Natural killer cell (primary cell): Measurements from ENCODE around the gene G6PD. TPM values are rescaled to one million over a fixed set of nuclear protein-coding genes. Genes with fewer than 3 reads are reported as not detected.

Source experiments
- ATAC-seq, 3 donors: fragments of 150-1000 bp in 2 of 3; fragments of 200-7000 bp in 1 of 3; cut with Tn5 transposase; 1 replicate in 1 of 3; 2 replicates in 2 of 3; pipeline ENCODE4 v1.10.0; 2021; ENCODE audit warnings: mild to moderate bottlenecking in 2 of 3, moderate library complexity in 2 of 3
- DNase-seq, 2 donors: peaks; one replicate each; pipeline versions ENCODE4 v3.0.0 to v3.0.0-alpha.2; 2013 to 2021; ENCODE audit warnings: mixed read lengths in 1 of 2
- H3K27ac ChIP-seq: one replicate; pipeline ENCODE4 v1.5.1; 2013; ENCODE audit warnings: mild to moderate bottlenecking, low read length
- H3K27me3 ChIP-seq: one replicate; pipeline ENCODE4 v1.6.1; 2013; ENCODE audit warnings: low read length; ENCODE audit not compliant: control insufficient read depth, insufficient read depth
- H3K36me3 ChIP-seq: one replicate; pipeline ENCODE4 v1.6.1; 2013; ENCODE audit warnings: low read length; ENCODE audit not compliant: control insufficient read depth, insufficient read depth
- H3K4me1 ChIP-seq: one replicate; pipeline ENCODE4 v1.6.1; 2013; ENCODE audit warnings: low read length; ENCODE audit not compliant: control insufficient read depth, insufficient read depth
- H3K4me3 ChIP-seq: one replicate; pipeline ENCODE4 v1.5.1; 2013; ENCODE audit warnings: low read length
- H3K9me3 ChIP-seq: one replicate; pipeline ENCODE4 v1.6.1; 2013; ENCODE audit warnings: low read length; ENCODE audit not compliant: control insufficient read depth, insufficient read depth
- H3K27ac Mint-ChIP-seq, 2 donors: one replicate each; pipeline ENCODE4 v1.8.0; 2022; ENCODE audit warnings: mild to moderate bottlenecking in 2 of 2, mixed read lengths in 2 of 2, moderate library complexity in 1 of 2
- H3K27me3 Mint-ChIP-seq, 2 donors: one replicate each; pipeline ENCODE4 v1.8.0; 2022; ENCODE audit warnings: low read depth in 2 of 2, mixed read lengths in 2 of 2
- H3K36me3 Mint-ChIP-seq: one replicate; pipeline ENCODE4 v1.8.0; 2022; ENCODE audit warnings: mixed read lengths
- H3K4me1 Mint-ChIP-seq, 2 donors: one replicate each; pipeline ENCODE4 v1.8.0; 2022; ENCODE audit warnings: mixed read lengths in 2 of 2
- H3K4me3 Mint-ChIP-seq: one replicate; pipeline ENCODE4 v1.8.0; 2022; ENCODE audit warnings: mild to moderate bottlenecking, moderate library complexity, mixed read lengths
- H3K9me3 Mint-ChIP-seq, 2 donors: one replicate each; pipeline ENCODE4 v1.8.0; 2022; ENCODE audit warnings: mixed read lengths in 2 of 2
- WGBS: methylation state at CpG from one replicate; pipeline ENCODE4 v1.1.7; 2013; ENCODE audit warnings: missing lambda C conversion rate; ENCODE audit not compliant: insufficient coverage; 5-methylcytosine and 5-hydroxymethylcytosine counted together
- intact Hi-C: fragments of 100-400 bp; cut with micrococcal nuclease; formaldehyde crosslinking; loops from one replicate; pipeline ENCODE4 v1.14.2; 2022
- total RNA-seq, 4 donors: library from RNA; stranded (reverse); fragments of 120-200 nt in 1 of 4; gene quantifications; one replicate each; pipeline versions ENCODE4 v1.2.3 to v1.2.4, GENCODE V29; 2013 to 2022
- TF ChIP-seq, protein P1 (sequence below): fragments of 200-600 bp; IDR thresholded peaks from one replicate; pipeline ENCODE4 v1.8.0; 2022; ENCODE audit warnings: antibody characterized with exemption

Gene G6PD
- total RNA-seq, 3 donors from 2014 or later (not counting 1 experiment from before 2014, with no cell fraction given): 184 to 220 (median 197) TPM

- no peak for DNase-seq
- Mint-ChIP-seq H3K27me3 (no peaks in the 10 kb centered on the region), H3K4me3 (no peak overlapping the region), H3K36me3 (no peaks in the 10 kb centered on the region), H3K27ac (peak overlapping the region in 1 of 2 donors; percentile 23), H3K9me3 (no peaks in the 10 kb centered on the region), H3K4me1 (peaks cover 15 to 20% of the 10 kb centered on the region in 2 donors)
- Histone ChIP-seq H3K27me3 (no peaks in the 10 kb centered on the region), H3K27ac (no peak overlapping the region), H3K36me3 (peaks cover 36% of the 10 kb centered on the region), H3K4me1 (peaks cover 39% of the 10 kb centered on the region), H3K9me3 (no peaks in the 10 kb centered on the region), H3K4me3 (no peak overlapping the region)
- WGBS: 93% methylated on average over 8 of the region's 9 CpGs
- intact Hi-C loops: no loop called here
- no peak for ATAC-seq
- TF ChIP-seq, protein P1, sequence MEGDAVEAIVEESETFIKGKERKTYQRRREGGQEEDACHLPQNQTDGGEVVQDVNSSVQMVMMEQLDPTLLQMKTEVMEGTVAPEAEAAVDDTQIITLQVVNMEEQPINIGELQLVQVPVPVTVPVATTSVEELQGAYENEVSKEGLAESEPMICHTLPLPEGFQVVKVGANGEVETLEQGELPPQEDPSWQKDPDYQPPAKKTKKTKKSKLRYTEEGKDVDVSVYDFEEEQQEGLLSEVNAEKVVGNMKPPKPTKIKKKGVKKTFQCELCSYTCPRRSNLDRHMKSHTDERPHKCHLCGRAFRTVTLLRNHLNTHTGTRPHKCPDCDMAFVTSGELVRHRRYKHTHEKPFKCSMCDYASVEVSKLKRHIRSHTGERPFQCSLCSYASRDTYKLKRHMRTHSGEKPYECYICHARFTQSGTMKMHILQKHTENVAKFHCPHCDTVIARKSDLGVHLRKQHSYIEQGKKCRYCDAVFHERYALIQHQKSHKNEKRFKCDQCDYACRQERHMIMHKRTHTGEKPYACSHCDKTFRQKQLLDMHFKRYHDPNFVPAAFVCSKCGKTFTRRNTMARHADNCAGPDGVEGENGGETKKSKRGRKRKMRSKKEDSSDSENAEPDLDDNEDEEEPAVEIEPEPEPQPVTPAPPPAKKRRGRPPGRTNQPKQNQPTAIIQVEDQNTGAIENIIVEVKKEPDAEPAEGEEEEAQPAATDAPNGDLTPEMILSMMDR: no peak
These were observed 10.8 kb downstream of the G6PD start for GRCh38 chrX:154535892-154536291.

DNA sequence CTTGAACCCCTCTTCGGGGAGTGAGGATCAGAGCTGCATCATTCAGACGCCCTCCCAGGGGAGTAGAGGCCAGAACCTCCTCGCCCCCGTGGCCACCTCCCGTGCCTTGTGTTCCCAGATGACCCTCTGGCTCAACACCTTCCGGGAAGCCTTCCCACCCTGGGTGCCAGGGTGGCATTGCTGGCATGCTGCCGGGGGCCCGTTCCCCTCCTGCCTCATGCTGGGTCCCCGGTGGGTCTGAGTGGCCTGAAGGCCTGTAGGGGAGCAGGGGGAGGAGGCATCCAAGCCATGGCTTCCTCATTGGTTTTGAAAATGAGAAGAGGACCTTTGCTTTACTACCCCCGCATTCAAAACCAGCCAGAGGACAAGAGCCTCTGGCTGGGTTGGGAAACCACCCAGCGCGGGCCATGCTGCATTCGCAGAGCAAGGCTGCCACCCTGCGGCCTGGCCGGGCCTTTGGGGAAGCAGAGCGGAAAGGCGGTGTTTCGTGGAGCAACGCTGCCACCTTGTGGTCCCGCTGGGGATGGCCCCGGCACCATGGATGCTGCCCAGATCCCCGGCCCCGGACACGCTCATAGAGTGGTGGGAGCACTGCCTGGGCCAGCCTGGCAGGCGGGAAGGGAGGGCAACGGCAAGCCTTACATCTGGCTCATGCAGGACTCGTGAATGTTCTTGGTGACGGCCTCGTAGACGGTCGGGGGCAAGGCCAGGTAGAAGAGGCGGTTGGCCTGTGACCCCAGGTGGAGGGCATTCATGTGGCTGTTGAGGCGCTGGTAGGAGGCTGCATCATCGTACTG, 11.9 kb downstream of the G6PD start:
- H3K4me1 Mint-ChIP-seq: peaks cover 15 to 17% of the 10 kb centered on the region in 2 donors
- ATAC-seq (peak; percentile 93 to 100 (median 95)), DNase-seq (peak; percentile 85 to 92)
- peak overlapping the region; percentile 9 for H3K4me3 Mint-ChIP-seq
- Histone ChIP-seq H3K27ac (peak overlapping the region; percentile 50), H3K36me3 (peaks cover 36% of the 10 kb centered on the region), H3K4me3 (no peak overlapping the region), H3K27me3 (no peaks in the 10 kb centered on the region), H3K9me3 (no peaks in the 10 kb centered on the region), H3K4me1 (peaks cover 34% of the 10 kb centered on the region)
- H3K27me3 Mint-ChIP-seq: no peaks in the 10 kb centered on the region
- intact Hi-C loops: loop anchor here (5.0 kb wide), 1 partner anchor 137 kb away; the partner anchor contains the start of gene RPL10
- 45% methylated on average over 33 of the region's 34 CpGs for WGBS
- TF ChIP-seq, protein P1: peak; percentile 94
- H3K36me3 Mint-ChIP-seq: no peaks in the 10 kb centered on the region
- H3K27ac Mint-ChIP-seq: peak overlapping the region; percentile 72 to 85
- no peaks in the 10 kb centered on the region for H3K9me3 Mint-ChIP-seq

- TF ChIP-seq, protein P1: no peak
- Mint-ChIP-seq H3K9me3 (no peaks in the 10 kb centered on the region), H3K4me1 (peaks cover 5 to 7% of the 10 kb centered on the region in 2 donors), H3K4me3 (no peak overlapping the region), H3K27ac (no peak overlapping the region), H3K36me3 (no peaks in the 10 kb centered on the region), H3K27me3 (no peaks in the 10 kb centered on the region)
- DNase-seq: no peak
- Histone ChIP-seq H3K4me3 (no peak overlapping the region), H3K4me1 (peaks cover 18% of the 10 kb centered on the region), H3K27ac (no peak overlapping the region), H3K9me3 (no peaks in the 10 kb centered on the region), H3K36me3 (peaks cover 36% of the 10 kb centered on the region), H3K27me3 (no peaks in the 10 kb centered on the region)
- 98% methylated on average over 22 of the region's 23 CpGs for WGBS
- no peak for ATAC-seq
- intact Hi-C loops: loop anchor here (5.0 kb wide), 1 partner anchor 135 kb away; the partner anchor contains the start of gene RPL10
These were observed 14.0 kb downstream of the G6PD start for GRCh38 chrX:154532690-154533089.
